Fibroblast of peridontal ligament (primary cell): Measurements from ENCODE around the gene MLANA.

Source experiments
- DNase-seq: peaks from one replicate; pipeline ENCODE4 v3.0.0-alpha.2; 2010; ENCODE audit errors: extremely low read depth

Gene MLANA

DNA sequence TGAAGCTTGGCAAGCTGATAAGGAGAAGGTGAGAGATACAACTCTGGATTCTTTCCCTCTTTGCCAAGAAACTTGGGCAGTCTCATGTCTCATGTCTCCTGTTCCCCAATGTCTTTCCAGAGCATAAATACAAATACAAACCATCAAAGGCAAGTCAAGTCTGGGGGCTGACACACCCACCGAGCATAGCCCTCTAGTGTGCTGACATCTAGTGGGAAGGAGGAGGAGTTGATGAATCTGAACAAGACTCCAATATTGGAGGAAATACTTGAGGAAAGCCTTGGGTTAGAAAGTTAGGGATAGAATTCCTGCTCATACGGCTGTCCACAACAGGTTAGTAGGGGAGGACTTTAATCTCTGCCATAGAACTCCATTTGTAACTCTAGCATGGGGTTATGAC is 8.6 kb downstream of the MLANA start:
- no peak for DNase-seq

DNA sequence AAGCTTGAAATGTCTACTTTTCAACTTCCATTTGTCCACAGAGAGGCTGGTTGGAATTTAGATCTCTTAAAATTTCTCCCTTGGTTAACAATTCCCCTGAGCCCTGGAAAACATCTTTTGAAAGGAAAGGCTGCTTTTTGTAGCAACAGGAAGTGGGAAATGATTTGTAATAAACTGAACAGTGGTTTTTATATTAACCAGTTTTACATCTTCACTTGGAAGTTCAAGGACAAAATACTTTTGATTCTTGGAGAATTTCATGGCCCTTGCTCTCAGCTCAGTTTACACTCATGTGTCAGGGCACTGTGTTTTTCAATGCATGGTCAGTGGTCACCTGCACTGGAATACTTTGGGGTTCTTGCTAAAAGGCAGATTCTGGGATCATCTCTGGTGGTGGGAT is 9.9 kb downstream of the MLANA start:
- peak; percentile 5 for DNase-seq

DNA sequence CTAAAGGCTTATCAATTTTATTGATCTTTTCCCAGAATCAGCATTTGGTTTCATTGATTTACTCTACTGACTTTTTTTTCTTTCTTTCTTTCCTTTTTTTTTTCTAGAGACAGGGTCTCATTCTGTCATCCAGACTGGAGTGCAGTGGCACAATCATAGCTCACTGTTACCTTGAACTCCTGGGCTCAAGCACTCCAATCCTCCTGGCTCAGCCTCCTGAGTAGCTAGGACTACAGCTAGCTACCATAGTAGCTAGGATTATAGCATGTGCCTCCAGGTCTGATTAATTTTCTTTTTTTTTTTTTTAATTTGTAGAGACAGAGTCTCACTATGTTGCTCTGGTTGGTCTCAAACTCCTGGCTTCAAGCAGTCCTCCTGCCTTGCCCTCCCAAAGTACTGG is 11.7 kb downstream of the MLANA start:
- no peak for DNase-seq

DNA sequence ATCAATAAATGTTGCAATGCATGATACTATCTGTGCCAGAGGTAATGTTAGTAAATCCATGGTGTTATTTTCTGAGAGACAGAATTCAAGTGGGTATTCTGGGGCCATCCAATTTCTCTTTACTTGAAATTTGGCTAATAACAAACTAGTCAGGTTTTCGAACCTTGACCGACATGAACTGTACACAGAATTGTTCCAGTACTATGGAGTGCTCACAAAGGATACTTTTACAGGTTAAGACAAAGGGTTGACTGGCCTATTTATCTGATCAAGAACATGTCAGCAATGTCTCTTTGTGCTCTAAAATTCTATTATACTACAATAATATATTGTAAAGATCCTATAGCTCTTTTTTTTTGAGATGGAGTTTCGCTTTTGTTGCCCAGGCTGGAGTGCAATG is 18.2 kb downstream of the MLANA start:
- no peak for DNase-seq

DNA sequence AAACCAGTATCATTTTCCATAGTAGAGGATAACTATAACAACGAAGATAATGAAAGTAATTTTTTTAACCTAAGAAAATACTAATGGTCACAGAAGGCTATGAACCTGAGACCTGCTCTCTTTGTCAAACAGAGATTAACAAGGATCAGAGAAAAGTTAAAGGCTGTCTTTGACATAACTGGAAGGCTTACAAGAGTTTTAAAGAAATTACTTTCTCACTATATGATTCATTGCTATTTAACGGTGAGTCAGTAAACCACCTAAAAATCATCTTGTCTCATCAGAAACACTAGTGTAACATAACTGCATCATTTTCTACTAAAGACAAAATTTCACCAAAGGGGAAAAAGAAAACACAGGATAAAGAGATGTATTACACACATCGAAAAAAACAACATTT is 19.3 kb downstream of the MLANA start:
- DNase-seq, result peak; percentile 28

DNA sequence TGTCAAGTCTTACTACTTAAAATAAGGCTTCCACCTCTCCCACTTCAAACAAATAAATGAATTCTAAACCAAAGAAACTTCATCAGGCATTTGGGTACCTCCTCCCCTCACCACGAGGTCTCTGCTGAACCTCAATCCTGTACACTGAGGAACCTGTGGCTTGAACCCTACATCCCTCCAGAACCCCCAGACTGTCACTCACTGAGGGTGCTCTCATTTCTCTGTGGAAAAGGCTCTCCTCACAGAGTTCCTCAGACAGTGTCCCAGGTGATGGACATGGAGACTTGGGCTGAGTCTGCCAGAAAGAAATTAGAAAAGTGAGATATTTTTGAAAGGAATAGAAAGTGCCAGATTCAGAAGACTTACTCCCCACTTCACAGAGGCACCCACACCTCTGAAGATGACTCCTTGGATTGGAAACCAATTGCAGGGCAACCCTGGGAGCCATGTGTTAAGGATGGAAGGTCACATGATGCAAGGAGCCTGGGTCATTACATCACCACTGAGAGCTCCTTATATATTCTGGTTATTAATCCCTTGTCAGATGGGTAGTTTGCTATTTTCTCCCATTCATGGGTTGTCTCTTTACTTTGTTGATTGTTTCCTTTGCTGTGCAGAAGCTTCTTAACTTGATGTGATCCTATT is 19.8 kb downstream of the MLANA start:
- no peak for DNase-seq

DNA sequence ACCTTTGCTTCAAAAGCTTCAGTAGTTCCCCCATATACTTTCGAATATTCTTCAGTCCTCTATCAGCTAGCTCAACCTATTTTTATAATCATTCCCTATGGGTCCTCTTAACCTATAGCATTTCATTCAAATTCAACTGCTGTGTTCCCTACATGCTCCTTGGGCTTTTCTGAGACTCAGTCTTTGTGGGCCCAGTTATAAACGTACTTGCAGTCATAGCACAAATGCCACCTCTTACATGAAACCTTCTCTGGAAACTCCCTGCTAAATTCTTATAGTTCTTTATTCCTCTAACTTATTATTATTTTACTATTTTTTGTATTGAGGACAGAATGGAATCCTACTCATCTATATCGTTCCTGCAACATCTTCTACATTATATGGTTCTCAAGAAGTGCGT is 24.7 kb downstream of the MLANA start:
- DNase-seq, result no peak

DNA sequence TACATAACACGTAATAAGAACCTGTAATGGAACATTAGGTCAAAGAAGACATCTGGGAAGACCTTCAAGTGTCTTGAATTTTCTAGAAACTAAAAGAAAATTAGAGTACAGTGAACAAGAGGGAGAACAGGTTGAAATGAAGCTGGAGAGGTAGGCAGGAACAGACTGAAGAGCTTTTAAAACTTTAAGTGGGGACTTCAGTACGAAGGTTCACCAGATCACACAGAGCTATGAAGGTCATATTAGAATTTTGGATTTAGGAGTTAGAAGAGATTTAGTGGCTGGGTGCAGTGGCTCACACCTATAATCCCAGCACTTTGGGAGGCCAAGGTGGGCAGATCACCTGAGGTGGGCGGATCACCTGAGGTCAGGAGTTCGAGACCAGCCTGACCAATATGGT is 26.6 kb downstream of the MLANA start:
- DNase-seq, result no peak

DNA sequence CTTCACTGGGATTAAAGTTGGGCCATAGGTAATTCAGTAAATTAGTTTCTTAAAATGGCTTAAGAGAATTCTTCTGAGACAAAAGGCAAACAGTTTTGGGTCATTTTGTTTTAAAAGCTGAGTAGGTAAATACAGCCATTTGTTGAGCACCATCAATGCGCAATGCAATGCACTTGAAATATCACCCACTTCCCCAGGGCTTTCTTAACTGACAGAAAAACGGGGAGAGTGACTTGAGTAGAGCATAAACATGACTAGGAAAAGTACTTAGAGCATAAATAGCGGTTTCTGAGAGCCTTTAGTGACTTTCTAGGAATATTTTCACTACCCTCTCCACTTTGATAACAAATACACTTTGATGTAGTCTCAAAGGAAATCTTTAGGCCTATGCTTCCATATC is 27.2 kb downstream of the MLANA start:
- DNase-seq, result no peak

DNA sequence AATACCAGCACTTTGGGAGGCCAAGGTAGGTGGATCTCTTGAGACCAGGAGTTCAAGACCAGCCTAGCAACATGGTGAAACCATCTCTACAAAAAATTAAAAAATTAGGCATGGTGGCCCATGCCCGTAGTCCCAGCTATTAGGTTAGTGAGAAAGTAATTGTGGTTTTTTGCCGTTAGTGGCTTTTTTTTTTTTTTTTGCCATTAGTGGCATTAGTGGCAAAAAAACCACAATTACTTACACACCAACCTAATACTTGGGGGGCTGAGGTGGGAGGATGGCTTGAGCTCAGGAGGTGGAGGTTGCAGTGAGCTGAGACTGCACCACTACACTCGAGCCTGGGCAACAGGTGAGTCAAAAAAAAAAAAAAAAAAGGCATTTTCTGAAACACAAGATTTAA is 27.8 kb downstream of the MLANA start:
- DNase-seq, result no peak

DNA sequence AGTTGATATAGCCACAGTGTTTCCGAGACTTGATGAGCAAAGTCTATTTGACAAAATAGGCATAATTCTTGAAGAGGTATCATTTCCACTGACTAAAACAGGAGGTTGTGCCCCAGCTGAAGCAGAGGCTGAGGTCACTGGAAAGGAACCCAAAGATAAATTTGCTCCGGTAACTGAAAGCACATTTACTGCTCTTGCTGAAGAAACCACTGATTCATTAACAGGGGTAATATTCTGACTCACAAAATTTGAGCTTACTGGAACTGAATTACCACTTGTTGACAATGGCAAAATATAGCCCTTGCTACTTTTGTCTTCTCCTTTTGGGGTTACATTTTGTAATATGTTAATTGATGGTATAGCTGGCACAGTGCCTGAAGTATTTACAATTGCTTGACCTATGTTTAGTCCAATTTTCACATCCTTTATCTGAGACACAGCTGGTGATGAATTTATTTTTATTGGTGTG is 30.2 kb downstream of the MLANA start:
- DNase-seq, result peak; percentile 49

DNA sequence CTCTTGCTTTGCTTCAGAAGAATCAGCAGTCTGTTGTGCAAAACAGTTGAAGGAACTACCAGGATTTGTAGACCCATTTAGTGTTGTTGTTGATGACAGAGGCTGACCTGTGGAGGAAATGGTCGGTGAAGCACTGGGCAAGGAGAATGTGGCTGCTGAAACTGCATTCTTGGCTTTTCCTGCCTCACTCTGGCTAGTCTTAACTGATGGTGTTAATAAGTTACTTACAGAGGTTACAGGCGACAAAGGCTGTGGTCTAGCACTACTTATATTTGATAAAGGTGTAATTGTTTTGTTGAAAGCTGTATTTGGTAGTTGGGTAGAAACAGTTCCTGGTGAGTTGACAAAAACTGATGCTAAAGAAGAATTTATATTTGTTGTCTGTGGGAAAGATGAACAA is 31.5 kb downstream of the MLANA start:
- no peak for DNase-seq

DNA sequence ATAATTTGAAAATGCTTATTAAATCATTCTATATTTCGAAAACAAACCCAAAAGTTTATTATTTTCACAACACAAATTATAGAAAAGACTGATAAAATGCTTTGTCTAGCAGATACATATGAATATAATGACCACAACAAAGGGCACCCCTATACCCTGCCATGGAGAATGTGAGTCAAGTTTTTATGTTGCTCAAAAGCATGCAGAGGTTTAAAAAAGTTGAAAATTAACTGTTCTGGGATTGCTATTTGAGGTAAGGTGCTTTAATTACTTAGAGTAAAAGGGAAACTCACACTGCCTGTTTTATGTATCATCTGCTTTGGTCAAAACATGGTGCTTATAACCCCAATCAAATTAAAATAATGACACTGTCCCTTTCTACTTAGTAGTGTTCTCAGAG is 41.0 kb downstream of the MLANA start:
- no peak for DNase-seq

DNA sequence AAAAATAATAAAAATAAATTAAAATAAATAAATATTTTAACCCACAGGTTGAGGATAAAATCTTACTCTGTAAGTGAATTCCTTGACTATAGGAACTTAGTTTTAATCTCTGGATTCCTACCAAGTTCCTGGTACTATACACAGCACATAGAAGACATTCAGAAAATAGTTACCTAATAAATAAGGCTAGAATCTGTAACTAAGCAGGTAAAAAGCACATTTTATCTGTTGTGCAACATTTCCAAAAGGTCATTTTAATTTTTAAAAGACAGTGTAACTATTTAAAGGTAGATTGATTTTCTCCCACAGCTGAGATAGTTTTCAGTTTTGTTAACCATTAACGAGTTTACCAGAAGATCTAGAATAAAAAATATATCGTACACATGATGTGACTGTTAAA is 47.8 kb downstream of the MLANA start:
- DNase-seq, result no peak

DNA sequence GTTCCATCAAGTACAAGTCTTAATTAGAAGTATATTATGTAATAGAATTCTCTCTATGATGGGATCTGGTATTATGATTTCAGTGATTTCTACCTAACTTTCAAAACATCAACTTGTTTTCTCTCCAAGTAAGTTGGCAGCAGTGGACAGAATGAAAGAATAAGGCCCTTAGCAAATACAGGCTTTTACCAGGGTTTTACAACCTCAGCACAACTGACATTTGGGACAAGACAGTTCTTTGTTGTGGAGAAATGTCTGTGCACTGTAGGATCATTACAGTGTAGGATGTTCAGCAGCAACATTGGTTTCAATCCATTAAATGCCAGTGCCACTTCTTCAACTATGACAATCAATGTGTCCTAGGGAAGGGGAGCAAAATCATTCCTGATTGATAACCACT is 48.8 kb downstream of the MLANA start:
- DNase-seq, result no peak

DNA sequence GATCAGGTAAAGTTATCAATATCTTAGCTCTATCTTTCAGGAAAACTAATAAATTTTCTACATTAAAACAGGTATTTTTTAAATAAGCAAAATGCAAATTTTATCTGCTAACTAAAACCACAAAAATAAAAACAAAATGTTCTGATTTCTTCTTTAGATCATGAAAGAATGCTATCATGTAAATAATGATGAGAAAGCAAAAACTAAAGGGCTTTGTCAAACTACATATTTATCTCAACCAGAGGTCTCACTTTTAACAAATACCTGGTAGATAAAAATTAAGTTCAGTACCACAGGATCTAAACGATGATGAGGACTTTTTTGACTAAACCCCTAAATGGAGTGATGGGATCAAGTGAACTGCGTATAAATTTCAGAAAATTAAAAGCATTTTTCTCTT is 50.5 kb downstream of the MLANA start:
- DNase-seq, result no peak

DNA sequence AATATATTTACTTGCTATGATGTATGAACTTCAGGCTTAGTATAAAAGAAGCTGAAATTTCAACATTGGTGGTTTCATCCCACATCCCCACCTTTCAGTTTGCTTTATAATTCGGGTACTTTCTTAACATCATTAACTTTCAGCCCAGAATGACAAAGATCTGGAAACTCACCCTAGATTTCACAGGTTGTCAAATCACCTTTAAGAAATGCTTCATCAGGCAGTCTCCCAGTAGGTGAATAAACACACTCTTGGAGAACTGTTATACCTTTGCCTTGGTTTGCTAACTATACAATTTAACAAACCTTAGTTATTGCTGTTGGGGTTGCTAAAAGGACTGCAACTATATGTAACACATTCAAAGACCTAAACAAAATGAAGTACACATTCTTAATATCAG is 54.4 kb downstream of the MLANA start:
- DNase-seq, result no peak

DNA sequence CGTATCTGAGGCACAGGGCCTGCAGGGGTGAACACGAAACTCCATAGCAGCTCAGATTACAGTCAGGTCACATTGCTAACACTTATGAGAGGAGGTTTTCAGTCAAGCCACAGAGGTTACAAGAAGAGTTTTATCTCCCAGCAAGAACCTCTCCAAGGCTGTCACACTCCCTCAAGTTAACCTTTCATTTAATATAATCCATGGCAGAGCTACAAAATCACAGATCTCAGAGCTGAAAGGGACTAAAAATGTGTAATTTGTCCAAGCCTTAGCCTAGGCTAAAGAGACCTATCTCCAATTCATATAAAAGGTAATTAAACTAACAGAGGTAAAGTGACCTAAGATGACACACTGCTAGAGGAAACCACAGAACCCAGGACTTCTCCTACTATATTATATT is 57.2 kb downstream of the MLANA start:
- no peak for DNase-seq

DNA sequence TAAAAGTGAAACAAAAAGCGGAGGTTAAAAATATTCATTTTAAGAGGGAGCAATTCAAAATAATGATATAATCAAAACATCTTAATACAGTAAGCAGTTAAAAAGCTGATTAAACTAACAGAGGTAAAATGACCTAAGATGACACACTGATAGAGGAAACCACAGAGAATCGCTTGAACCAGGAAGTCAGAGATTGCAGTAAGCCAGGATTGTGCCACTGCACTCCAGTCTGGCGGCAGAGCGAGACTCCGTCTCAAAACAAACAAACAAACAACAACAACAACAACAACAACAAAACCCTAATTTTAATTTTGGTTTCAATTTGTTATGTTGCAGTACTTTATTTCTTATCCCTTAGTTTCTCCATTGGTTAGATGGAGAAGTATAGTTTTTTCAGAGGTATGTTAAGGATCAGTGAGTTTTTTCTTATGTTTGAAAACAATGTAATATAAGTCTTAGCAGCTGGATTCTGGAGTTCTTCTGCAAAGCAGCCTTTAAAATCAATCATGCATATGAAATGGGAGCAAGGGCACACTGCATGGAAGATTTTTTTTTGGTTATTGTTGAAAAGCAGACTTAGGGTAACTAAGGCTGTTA is 58.5 kb downstream of the MLANA start:
- DNase-seq, result peak; percentile 22

DNA sequence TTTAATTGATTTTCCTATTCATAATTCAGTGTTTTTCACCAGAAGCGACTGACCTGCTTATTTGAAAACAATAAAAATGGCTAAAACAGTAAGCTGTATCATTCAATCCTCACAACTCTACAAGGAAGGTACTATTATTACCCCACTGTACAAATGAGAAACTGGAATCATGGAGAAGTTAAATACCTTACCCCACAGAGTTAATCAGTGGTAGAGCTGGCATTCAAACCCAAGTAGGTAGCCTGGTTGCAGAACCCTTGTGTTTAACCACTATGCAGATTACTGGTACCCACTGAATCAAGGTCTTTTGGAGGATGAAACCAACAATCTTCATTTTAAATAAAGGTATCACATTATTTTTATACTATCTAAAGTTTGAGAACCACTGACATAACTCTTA is 59.6 kb downstream of the MLANA start:
- DNase-seq, result no peak

DNA sequence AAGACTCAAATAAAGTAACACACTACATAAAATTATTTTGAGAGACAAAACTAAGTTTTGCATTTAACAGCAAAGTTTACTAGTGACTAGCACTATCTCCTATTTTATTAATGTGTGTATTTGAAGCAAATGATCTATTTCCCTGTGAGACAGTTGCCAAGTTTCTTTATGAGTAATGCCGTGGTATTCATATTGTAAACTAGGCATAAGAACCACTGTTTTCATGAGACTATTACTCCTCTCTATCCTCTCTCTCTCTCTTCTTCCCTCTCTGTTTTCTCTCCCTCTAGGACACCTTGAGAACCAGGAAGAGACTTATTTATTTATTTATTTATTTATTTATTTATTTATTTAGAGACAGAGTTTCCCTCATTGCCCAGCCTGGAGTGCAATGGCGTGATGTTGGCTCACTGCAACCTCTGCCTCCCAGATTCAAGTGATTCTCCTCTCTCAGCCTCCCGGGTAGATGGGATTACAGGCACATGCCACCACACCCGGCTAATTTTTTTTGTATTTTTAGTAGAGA is 61.1 kb downstream of the MLANA start:
- DNase-seq, result peak; percentile 67

DNA sequence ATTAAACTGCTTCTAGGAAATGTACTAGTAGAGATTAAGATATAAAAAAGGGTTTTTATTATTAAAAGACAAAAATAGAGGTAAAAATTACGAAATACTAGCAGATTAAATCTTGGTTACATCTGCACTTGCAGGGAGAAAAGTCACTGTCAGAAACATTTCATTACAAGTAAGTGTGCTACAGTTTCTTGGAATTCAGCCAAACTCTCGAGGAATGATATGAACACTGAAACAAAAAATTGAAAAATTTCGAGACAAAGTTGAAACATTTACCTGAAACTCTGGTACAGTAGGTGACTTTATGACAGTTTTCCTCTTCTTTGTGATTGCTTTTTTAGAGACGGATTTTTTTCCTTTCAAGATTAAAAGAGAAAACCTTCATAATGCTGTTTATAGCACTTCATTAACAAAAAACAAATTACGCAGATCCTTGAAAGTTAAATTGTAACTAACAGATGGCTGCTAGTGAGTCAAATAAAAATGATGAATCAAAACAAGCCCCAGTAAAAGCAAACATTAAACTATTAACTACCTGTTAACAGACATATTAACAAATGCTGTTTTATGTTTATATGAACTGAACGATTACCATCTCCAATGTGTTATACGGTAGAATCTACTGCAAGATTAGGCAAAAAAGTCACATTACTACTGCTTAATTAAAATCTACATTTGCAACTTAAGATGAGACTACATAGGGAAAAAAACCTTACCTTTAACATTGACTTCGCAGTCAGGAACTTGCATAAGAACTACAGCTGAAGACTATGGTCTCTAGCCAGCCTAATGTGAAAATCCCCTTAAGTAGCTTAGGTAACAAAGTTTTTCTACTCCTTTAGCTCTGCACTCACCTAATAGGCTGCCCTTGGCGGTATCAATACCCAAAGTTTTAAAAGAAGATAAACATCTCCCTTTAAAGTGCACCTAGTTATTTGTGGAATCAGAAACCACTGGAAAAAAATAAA is 63.3 kb downstream of the MLANA start:
- DNase-seq, result no peak

DNA sequence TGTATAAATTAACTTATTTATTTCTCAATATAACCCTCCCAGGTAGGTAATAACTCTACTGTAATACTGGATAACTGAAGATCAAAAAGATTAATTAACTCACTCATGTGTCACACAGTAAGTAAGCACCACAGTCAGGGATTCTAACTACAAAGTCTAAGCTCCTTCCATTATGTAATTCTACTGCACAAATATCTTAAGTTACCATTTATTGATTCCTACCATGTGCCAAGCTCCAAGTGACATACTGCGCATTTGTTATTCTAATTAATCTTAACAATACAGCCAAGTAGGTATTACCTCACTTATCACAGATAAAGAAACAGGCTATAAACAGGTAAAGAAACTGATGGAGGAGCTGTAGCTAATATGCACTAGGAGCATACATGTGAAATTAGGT is 66.5 kb downstream of the MLANA start:
- DNase-seq, result no peak
